HEK293 (cell line): ENCODE results near the gene ERG.

ENCODE experiments used
- SETDB1 ChIP-seq: IDR thresholded peaks from one replicate; pipeline ENCODE4 v1.6.1; 2017; ENCODE audit warnings: mild to moderate bottlenecking, low read length, moderate library complexity, mixed read lengths; ENCODE audit not compliant: insufficient read length
- SP3 ChIP-seq: fragments of 450-650 bp; formaldehyde crosslinking; IDR thresholded peaks from 2 replicates; pipeline ENCODE4 v1.5.1; 2016; ENCODE audit warnings: missing biosample characterization, missing genetic modification characterization
- YY2 ChIP-seq: fragments of 450-650 bp; formaldehyde crosslinking; IDR thresholded peaks from 2 replicates; pipeline ENCODE4 v1.5.1; 2016; ENCODE audit warnings: missing biosample characterization, missing genetic modification characterization
- ZBTB17 ChIP-seq: fragments of 450-650 bp; formaldehyde crosslinking; IDR thresholded peaks from 2 replicates; pipeline ENCODE4 v1.5.1; 2016; ENCODE audit warnings: missing biosample characterization, missing genetic modification characterization
- ZNF184 ChIP-seq: fragments of 450-650 bp; IDR thresholded peaks from 2 replicates; pipeline ENCODE4 v1.5.1; 2018; ENCODE audit warnings: missing biosample characterization, mild to moderate bottlenecking, missing genetic modification characterization
- ZNF48 ChIP-seq: fragments of 450-650 bp; formaldehyde crosslinking; IDR thresholded peaks from 2 replicates; pipeline ENCODE4 v1.5.1; 2016; ENCODE audit warnings: missing biosample characterization, missing genetic modification characterization
- ZNF510 ChIP-seq: fragments of 450-650 bp; formaldehyde crosslinking; IDR thresholded peaks from 2 replicates; pipeline ENCODE4 v1.5.1; 2018; ENCODE audit warnings: mild to moderate bottlenecking, missing genetic modification characterization, missing biosample characterization; ENCODE audit not compliant: insufficient replicate concordance
- ZNF610 ChIP-seq: fragments of 450-650 bp; formaldehyde crosslinking; IDR thresholded peaks from 2 replicates; pipeline ENCODE4 v1.5.1; 2016; ENCODE audit warnings: missing biosample characterization, missing genetic modification characterization, borderline replicate concordance
- TF ChIP-seq, protein P1 (sequence below): fragments of 450-650 bp; formaldehyde crosslinking; IDR thresholded peaks from 2 replicates; pipeline ENCODE4 v1.5.1; 2016; ENCODE audit warnings: missing biosample characterization, missing genetic modification characterization
- TF ChIP-seq, protein P2 (sequence below): fragments of 450-650 bp; formaldehyde crosslinking; IDR thresholded peaks from 2 replicates; pipeline ENCODE4 v1.5.1; 2016; ENCODE audit warnings: missing biosample characterization, missing genetic modification characterization
- TF ChIP-seq, protein P3 (sequence below): fragments of 450-650 bp; formaldehyde crosslinking; IDR thresholded peaks from 2 replicates; pipeline ENCODE4 v1.5.1; 2016; ENCODE audit warnings: missing biosample characterization, missing genetic modification characterization, low read depth
- TF ChIP-seq, protein P4 (sequence below): fragments of 450-650 bp; formaldehyde crosslinking; IDR thresholded peaks from 2 replicates; pipeline ENCODE4; 2016; ENCODE audit warnings: missing biosample characterization, missing genetic modification characterization
- TF ChIP-seq, protein P5 (sequence below): fragments of 450-650 bp; formaldehyde crosslinking; IDR thresholded peaks from 2 replicates; pipeline ENCODE4 v1.5.1; 2016; ENCODE audit warnings: missing biosample characterization, missing genetic modification characterization, borderline replicate concordance
- TF ChIP-seq, protein P6 (sequence below): fragments of 450-650 bp; formaldehyde crosslinking; IDR thresholded peaks from 2 replicates; pipeline ENCODE4 v1.5.1; 2016; ENCODE audit warnings: missing biosample characterization, missing genetic modification characterization
- TF ChIP-seq, protein P7 (sequence below): fragments of 450-650 bp; IDR thresholded peaks from 2 replicates; pipeline ENCODE4 v1.5.1; 2018; ENCODE audit warnings: missing biosample characterization, mild to moderate bottlenecking, missing genetic modification characterization
- TF ChIP-seq, protein P8 (sequence below): fragments of 450-650 bp; formaldehyde crosslinking; IDR thresholded peaks from 2 replicates; pipeline ENCODE4 v1.5.1; 2017; ENCODE audit warnings: missing biosample characterization, missing genetic modification characterization
- TF ChIP-seq, protein P9 (sequence below): fragments of 450-650 bp; formaldehyde crosslinking; IDR thresholded peaks from 2 replicates; pipeline ENCODE4 v1.5.1; 2017; ENCODE audit warnings: missing biosample characterization, missing genetic modification characterization

The ERG gene

DNA sequence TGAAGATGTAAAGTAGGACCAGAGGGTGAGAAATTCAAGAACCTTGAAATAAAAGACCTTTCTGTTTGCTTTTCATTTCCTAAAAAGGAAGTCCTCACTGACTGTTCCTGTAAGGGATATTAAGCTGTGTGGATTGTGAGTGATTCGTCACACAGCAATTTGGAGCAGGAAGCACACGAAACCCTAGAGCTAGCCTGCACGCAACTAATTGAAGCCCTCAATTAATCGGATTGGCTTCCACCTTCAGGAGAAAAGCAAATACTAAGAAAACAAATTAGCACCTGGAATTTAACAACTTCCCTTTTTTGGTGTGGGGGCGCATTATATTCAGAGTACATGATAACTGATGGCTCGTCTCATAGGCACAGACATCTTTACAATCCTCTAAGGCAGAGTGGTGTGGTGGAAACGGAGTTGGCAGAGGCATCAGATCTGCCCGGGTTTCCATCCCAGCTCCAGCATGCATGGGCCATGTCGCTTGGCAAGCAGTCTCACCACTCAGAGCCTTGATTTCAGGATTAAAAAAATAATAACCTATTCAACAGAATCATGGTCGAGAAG lies 146.2 kb downstream of the ERG start (continued):
- TF ChIP-seq, protein P1, sequence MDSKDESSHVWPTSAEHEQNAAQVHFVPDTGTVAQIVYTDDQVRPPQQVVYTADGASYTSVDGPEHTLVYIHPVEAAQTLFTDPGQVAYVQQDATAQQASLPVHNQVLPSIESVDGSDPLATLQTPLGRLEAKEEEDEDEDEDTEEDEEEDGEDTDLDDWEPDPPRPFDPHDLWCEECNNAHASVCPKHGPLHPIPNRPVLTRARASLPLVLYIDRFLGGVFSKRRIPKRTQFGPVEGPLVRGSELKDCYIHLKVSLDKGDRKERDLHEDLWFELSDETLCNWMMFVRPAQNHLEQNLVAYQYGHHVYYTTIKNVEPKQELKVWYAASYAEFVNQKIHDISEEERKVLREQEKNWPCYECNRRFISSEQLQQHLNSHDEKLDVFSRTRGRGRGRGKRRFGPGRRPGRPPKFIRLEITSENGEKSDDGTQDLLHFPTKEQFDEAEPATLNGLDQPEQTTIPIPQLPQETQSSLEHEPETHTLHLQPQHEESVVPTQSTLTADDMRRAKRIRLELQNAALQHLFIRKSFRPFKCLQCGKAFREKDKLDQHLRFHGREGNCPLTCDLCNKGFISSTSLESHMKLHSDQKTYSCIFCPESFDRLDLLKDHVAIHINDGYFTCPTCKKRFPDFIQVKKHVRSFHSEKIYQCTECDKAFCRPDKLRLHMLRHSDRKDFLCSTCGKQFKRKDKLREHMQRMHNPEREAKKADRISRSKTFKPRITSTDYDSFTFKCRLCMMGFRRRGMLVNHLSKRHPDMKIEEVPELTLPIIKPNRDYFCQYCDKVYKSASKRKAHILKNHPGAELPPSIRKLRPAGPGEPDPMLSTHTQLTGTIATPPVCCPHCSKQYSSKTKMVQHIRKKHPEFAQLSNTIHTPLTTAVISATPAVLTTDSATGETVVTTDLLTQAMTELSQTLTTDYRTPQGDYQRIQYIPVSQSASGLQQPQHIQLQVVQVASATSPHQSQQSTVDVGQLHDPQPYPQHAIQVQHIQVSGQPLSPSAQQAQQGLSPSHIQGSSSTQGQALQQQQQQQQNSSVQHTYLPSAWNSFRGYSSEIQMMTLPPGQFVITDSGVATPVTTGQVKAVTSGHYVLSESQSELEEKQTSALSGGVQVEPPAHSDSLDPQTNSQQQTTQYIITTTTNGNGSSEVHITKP (tag by site-specific recombination): 0 out of 2 replicates have a peak, but pooled peaks have one; percentile 9
- TF ChIP-seq ZNF48 (tag by site-specific recombination) (no peak), ZNF184 (tag by site-specific recombination) (peak; percentile 86), ZNF610 (tag by site-specific recombination) (no peak), YY2 (no peak), ZNF510 (no peak), SP3 (0 out of 2 replicates have a peak, but pooled peaks have one; percentile 7), ZBTB17 (tag by site-specific recombination) (peak; percentile 63), SETDB1 (no peak)
- TF ChIP-seq, protein P2, sequence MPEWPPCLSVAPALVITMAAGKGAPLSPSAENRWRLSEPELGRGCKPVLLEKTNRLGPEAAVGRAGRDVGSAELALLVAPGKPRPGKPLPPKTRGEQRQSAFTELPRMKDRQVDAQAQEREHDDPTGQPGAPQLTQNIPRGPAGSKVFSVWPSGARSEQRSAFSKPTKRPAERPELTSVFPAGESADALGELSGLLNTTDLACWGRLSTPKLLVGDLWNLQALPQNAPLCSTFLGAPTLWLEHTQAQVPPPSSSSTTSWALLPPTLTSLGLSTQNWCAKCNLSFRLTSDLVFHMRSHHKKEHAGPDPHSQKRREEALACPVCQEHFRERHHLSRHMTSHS (tag by site-specific recombination): no peak
- TF ChIP-seq, protein P3, sequence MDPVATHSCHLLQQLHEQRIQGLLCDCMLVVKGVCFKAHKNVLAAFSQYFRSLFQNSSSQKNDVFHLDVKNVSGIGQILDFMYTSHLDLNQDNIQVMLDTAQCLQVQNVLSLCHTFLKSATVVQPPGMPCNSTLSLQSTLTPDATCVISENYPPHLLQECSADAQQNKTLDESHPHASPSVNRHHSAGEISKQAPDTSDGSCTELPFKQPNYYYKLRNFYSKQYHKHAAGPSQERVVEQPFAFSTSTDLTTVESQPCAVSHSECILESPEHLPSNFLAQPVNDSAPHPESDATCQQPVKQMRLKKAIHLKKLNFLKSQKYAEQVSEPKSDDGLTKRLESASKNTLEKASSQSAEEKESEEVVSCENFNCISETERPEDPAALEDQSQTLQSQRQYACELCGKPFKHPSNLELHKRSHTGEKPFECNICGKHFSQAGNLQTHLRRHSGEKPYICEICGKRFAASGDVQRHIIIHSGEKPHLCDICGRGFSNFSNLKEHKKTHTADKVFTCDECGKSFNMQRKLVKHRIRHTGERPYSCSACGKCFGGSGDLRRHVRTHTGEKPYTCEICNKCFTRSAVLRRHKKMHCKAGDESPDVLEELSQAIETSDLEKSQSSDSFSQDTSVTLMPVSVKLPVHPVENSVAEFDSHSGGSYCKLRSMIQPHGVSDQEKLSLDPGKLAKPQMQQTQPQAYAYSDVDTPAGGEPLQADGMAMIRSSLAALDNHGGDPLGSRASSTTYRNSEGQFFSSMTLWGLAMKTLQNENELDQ (tag by site-specific recombination): no peak
- TF ChIP-seq, protein P4, sequence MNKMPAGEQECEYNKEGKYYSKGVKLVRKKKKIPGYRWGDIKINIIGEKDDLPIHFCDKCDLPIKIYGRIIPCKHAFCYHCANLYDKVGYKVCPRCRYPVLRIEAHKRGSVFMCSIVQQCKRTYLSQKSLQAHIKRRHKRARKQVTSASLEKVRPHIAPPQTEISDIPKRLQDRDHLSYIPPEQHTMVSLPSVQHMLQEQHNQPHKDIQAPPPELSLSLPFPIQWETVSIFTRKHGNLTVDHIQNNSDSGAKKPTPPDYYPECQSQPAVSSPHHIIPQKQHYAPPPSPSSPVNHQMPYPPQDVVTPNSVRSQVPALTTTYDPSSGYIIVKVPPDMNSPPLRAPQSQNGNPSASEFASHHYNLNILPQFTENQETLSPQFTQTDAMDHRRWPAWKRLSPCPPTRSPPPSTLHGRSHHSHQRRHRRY: no peak
- TF ChIP-seq, protein P5, sequence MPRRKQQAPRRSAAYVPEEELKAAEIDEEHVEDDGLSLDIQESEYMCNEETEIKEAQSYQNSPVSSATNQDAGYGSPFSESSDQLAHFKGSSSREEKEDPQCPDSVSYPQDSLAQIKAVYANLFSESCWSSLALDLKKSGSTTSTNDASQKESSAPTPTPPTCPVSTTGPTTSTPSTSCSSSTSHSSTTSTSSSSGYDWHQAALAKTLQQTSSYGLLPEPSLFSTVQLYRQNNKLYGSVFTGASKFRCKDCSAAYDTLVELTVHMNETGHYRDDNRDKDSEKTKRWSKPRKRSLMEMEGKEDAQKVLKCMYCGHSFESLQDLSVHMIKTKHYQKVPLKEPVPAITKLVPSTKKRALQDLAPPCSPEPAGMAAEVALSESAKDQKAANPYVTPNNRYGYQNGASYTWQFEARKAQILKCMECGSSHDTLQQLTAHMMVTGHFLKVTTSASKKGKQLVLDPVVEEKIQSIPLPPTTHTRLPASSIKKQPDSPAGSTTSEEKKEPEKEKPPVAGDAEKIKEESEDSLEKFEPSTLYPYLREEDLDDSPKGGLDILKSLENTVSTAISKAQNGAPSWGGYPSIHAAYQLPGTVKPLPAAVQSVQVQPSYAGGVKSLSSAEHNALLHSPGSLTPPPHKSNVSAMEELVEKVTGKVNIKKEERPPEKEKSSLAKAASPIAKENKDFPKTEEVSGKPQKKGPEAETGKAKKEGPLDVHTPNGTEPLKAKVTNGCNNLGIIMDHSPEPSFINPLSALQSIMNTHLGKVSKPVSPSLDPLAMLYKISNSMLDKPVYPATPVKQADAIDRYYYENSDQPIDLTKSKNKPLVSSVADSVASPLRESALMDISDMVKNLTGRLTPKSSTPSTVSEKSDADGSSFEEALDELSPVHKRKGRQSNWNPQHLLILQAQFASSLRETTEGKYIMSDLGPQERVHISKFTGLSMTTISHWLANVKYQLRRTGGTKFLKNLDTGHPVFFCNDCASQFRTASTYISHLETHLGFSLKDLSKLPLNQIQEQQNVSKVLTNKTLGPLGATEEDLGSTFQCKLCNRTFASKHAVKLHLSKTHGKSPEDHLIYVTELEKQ: peak; percentile 88
- TF ChIP-seq, protein P6, sequence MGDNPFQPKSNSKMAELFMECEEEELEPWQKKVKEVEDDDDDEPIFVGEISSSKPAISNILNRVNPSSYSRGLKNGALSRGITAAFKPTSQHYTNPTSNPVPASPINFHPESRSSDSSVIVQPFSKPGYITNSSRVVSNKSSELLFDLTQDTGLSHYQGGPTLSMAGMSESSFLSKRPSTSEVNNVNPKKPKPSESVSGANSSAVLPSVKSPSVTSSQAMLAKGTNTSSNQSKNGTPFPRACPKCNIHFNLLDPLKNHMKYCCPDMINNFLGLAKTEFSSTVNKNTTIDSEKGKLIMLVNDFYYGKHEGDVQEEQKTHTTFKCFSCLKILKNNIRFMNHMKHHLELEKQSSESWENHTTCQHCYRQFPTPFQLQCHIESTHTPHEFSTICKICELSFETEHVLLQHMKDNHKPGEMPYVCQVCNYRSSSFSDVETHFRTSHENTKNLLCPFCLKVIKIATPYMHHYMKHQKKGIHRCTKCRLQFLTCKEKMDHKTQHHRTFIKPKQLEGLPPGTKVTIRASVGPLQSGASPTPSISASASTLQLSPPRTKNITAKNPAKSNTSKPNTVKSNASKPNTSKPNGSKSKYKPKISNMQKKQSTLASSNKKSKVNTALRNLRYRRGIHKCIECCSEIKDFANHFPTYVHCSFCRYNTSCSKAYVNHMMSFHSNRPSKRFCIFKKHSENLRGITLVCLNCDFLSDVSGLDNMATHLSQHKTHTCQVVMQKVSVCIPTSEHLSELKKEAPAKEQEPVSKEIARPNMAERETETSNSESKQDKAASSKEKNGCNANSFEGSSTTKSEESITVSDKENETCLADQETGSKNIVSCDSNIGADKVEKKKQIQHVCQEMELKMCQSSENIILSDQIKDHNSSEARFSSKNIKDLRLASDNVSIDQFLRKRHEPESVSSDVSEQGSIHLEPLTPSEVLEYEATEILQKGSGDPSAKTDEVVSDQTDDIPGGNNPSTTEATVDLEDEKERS (tag by site-specific recombination): peak; percentile 18; the same call in 1 of the 2 replicates
- TF ChIP-seq, protein P7, sequence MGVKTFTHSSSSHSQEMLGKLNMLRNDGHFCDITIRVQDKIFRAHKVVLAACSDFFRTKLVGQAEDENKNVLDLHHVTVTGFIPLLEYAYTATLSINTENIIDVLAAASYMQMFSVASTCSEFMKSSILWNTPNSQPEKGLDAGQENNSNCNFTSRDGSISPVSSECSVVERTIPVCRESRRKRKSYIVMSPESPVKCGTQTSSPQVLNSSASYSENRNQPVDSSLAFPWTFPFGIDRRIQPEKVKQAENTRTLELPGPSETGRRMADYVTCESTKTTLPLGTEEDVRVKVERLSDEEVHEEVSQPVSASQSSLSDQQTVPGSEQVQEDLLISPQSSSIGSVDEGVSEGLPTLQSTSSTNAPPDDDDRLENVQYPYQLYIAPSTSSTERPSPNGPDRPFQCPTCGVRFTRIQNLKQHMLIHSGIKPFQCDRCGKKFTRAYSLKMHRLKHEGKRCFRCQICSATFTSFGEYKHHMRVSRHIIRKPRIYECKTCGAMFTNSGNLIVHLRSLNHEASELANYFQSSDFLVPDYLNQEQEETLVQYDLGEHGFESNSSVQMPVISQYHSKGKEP (tag by site-specific recombination): peak; percentile 7; the same call in 1 of the 2 replicates
- TF ChIP-seq, protein P8, sequence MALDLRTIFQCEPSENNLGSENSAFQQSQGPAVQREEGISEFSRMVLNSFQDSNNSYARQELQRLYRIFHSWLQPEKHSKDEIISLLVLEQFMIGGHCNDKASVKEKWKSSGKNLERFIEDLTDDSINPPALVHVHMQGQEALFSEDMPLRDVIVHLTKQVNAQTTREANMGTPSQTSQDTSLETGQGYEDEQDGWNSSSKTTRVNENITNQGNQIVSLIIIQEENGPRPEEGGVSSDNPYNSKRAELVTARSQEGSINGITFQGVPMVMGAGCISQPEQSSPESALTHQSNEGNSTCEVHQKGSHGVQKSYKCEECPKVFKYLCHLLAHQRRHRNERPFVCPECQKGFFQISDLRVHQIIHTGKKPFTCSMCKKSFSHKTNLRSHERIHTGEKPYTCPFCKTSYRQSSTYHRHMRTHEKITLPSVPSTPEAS (tag by site-specific recombination): no peak
- TF ChIP-seq, protein P9, sequence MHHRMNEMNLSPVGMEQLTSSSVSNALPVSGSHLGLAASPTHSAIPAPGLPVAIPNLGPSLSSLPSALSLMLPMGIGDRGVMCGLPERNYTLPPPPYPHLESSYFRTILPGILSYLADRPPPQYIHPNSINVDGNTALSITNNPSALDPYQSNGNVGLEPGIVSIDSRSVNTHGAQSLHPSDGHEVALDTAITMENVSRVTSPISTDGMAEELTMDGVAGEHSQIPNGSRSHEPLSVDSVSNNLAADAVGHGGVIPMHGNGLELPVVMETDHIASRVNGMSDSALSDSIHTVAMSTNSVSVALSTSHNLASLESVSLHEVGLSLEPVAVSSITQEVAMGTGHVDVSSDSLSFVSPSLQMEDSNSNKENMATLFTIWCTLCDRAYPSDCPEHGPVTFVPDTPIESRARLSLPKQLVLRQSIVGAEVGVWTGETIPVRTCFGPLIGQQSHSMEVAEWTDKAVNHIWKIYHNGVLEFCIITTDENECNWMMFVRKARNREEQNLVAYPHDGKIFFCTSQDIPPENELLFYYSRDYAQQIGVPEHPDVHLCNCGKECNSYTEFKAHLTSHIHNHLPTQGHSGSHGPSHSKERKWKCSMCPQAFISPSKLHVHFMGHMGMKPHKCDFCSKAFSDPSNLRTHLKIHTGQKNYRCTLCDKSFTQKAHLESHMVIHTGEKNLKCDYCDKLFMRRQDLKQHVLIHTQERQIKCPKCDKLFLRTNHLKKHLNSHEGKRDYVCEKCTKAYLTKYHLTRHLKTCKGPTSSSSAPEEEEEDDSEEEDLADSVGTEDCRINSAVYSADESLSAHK (tag by site-specific recombination): no peak
